GM18870 (cell line): ENCODE data around the gene ANK3.

Experiments used
- ATAC-seq: cut with Tn5 transposase; IDR thresholded peaks from one replicate; pipeline ENCODE4 v1.9.1; 2021; ENCODE audit warnings: moderate library complexity; ENCODE audit not compliant: unreplicated experiment

Gene ANK3

DNA sequence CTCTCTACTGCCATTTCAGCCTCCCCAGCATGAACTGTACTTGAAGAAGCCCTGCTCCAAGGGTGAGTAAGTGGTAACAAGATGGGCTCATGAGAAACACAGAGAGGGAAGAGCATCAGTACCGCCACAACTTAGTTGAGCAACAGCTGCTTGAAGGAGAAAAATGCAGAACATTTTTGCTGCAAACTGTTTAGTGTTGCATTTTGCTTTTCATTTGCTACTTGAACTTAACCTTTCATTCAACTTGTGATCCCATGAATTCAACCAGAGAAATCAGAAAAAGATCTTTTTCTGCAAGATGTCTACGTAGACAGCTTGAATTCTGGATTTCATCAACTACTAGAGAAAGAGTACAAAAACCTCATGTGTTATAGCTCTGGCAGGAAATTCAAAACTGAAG is 40.7 kb downstream of the ANK3 start:
- ATAC-seq = no peak

- no peak for ATAC-seq
Measured at GRCh38 chr10:60347270-60347669, 42.4 kb downstream of the ANK3 start.

- no peak for ATAC-seq
Measured at GRCh38 chr10:60346661-60347060, 43.0 kb downstream of the ANK3 start.

DNA sequence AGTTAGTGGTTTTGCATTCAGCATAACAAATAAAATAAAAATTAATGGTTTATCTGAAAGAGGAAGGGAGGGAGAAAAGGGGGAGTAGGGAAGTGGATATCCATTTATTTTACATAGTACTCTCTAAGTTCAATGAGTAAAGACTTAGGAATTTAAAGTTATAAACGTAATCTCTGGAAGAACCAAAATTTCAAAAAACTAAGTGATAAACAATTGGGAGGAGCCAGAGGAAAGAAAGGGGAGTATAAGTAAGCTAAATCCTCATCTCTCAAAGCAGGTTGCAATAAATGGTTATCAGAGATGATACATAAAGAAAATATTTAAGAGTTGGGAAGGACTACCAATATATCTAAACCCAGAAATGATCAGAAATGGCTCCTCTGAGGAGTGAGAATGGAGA is 46.4 kb downstream of the ANK3 start:
- no peak for ATAC-seq

GRCh38 chr10:60341969-60342368 is 47.7 kb downstream of the ANK3 start:
- no peak for ATAC-seq

- ATAC-seq = no peak
Measured at GRCh38 chr10:60340973-60341372, 48.7 kb downstream of the ANK3 start.

GRCh38 chr10:60339757-60340156 is 49.9 kb downstream of the ANK3 start:
- ATAC-seq = no peak

DNA sequence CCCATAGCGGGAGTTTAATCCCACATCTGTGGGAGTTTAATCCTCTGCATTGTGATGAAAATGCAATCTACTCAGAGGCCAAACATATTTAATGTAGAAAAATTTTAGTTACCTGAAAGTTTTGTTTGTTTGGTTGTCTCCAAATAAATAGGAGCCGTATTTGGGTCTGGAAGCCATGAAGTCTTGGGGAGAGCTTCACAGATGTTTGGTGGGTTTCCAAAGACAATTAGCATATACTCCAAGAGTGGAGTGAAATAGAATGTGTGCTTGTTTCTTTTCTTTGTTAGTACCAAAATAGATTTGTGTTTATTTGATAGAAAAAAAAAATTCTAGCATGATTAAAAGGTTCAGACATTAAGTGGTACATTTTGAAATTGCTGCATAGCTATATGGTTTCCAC is 50.9 kb downstream of the ANK3 start:
- no peak for ATAC-seq

- ATAC-seq = no peak
Measured at GRCh38 chr10:60338002-60338564, 51.6 kb downstream of the ANK3 start.

GRCh38 chr10:60336901-60337630 is 52.6 kb downstream of the ANK3 start:
- no peak for ATAC-seq

GRCh38 chr10:60335708-60336107 is 54.0 kb downstream of the ANK3 start:
- ATAC-seq = no peak

GRCh38 chr10:60334991-60335390 is 54.7 kb downstream of the ANK3 start:
- ATAC-seq = no peak

DNA sequence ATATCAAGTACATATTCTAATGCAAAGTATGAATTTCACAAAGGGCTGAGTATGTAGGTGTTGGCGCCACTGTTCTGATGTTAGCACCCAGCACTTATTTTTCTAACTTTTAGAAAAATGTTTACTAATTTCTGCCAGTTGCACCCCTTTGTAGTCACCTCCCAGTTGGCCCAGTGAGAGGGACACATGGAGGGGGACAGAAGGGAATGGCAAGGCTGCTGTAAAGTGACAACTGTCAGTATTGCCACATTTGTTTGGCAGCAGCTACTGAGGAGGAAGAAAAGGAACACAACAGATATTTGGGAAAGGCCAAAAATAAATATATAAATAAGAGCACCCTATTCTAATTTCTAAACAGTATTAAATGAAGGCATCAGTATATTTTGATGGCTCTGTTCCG is 57.3 kb downstream of the ANK3 start:
- ATAC-seq = no peak

DNA sequence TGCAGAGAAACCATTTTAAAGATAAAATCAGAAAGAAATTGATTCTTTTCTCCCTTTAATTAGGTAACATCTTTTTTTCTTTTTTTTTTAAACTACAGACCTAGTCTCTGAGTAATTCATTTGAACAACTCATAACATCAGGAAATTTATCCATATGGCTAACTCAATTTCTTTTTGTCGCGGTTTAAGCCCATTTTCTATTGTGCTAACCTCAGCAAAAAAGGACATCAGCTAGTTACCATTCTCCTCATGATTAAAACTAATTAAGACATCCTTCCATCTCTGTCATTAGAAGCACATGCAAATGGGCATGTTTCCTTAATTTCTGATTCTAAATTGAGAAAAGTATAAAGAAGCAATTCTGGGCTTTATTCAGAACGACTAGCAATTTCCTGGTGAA is 57.8 kb downstream of the ANK3 start:
- ATAC-seq = no peak

- ATAC-seq = no peak
Measured at GRCh38 chr10:60323162-60323561, 66.5 kb downstream of the ANK3 start.

- ATAC-seq = no peak
Measured at GRCh38 chr10:60320666-60321065, 69.0 kb downstream of the ANK3 start.

- ATAC-seq = no peak
Measured at GRCh38 chr10:60316029-60316428, 73.6 kb downstream of the ANK3 start.

DNA sequence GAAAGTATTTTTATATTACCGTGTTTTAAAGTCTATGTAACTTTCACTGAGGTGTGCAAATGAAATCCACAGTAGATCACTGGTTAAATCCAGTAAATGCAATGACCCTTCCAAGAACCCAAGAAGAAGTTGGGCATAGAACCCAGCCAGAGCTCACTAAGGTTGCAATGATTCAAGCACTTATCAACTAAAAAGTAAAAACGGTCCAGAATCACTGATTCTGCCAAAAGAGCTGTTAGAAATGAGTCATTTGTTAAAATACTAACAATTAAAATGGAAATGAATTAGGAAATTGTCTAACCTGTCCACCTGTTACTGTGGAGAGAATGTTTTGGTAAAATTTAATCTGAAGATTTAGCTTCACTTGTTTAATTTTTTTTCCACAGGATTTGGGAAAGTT is 74.4 kb downstream of the ANK3 start:
- no peak for ATAC-seq

- ATAC-seq = no peak
Measured at GRCh38 chr10:60314069-60314940, 75.4 kb downstream of the ANK3 start.

DNA sequence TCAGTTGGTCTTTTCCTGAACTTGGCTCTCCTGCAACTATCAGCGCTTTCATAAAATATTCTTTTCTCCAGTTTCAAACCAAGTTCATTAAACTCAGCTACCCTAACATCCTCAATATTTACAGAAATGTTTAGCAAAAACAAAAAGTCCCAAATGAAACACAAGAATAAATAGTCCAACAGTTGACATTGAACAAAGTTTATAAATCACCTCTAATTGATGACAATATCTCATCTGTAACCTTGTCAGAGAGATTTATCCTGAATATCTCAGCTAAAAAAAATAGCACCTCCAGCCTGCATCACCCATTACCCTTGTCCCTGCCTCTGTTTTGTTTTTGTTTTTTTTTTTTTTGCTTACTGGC is 76.1 kb downstream of the ANK3 start:
- ATAC-seq = no peak

DNA sequence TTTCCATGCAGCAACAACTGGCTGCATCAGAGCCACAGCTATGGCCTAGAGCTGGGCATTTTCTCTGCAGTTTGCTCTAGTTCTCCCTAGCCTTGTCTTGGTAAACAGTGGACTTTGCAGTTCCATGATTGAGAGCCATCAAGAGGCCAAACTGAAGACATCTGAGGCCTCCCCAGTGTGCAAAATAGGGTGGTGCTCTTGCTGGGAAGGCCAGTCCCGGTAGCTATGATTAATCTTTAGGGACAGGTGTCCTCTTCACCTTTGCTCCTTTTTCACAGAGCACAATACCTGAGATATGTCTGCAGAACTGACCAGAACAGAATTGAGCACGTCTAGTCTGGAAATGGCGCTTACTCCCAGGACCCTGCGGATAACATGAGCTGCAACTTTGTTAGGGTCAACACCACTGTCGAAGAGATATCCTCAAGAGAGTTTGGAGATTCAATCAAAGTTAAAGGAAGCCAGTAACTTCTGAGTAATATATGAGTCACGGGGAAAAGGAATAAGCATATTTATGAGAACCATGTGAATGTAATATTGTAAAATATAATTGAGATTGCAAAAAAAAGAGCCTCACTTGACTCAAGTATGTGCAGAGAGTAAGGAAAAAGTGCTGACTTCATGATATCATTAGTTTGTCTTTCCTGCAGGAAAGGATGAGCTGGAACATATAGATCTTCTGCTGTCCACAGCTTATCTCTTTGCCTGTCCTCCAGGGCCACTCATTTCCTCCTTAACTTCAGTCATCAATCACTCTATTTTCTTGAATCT is 76.7 kb downstream of the ANK3 start:
- ATAC-seq = no peak
